GM12878 (cell line): ENCODE measurements around the gene TSSC4. TPM values are rescaled to one million over a fixed set of nuclear protein-coding genes. Genes with fewer than 3 reads are reported as not detected.

Experiments
- ATAC-seq: fragments of 200-7000 bp; cut with Tn5 transposase; 3 replicates; pipeline ENCODE4 v1.9.1; 2020; ENCODE audit warnings: mild to moderate bottlenecking, moderate library complexity
- BruUV-seq: library from RNA; stranded (reverse); fragments of 400-500 nt; replicated peaks from 2 replicates; lab custom pipeline; 2021; lab: Mats Ljungman, UMichigan
- CTCF ChIA-PET: fragments of 300-600 bp; sonication (Branson Sonifier 250); formaldehyde crosslinking; extraction: SDS; loops from one replicate; lab custom pipeline; 2021; ENCODE audit warnings: inconsistent platforms; lab: Yijun Ruan, JAX
- POLR2A ChIA-PET: fragments of 350-600 bp; formaldehyde crosslinking; extraction: SDS; loops from one replicate; lab custom pipeline; 2021; ENCODE audit warnings: inconsistent platforms; lab: Charles Lee
- RAD21 ChIA-PET: fragments of 300-600 bp; sonication (Branson Sonifier 250); formaldehyde crosslinking; loops from one replicate; lab custom pipeline; 2023; ENCODE audit warnings: antibody characterized with exemption; ENCODE audit not compliant: unreplicated experiment; lab: Charles Lee
- SMC1A ChIA-PET: fragments of 300-600 bp; sonication (Branson Sonifier 250); formaldehyde crosslinking; loops from one replicate; lab custom pipeline; 2023; ENCODE audit not compliant: unreplicated experiment, uncharacterized antibody; lab: Charles Lee
- DNase-seq: peaks from one replicate; pipeline ENCODE4 v3.0.0-alpha.2; 2011; ENCODE audit warnings: low read depth, low spot score
- FAIRE-seq: peaks from 3 replicates; lab custom pipeline; 2011; peaks lifted over from hg19 to GRCh38; lab: Jason Lieb, UNC
- H2AFZ ChIP-seq: 2 replicates; pipeline ENCODE4 v1.6.0; 2011; ENCODE audit warnings: low read depth, low read length, control low read depth; ENCODE audit not compliant: control insufficient read depth
- H3K27ac ChIP-seq: 2 replicates; pipeline ENCODE4 v1.5.1; 2011; ENCODE audit warnings: control low read depth; ENCODE audit not compliant: control insufficient read depth, insufficient read depth
- H3K27me3 ChIP-seq, 2 experiments: replicated peaks in 1 of 2; 2 replicates each; pipeline versions ENCODE4 v1.6.0 to v1.6.1; 2011; ENCODE audit warnings: low read length in 1 of 2; ENCODE audit not compliant: control insufficient read depth in 2 of 2, insufficient read depth in 2 of 2
- H3K36me3 ChIP-seq, 2 experiments: 2 replicates each; pipeline ENCODE4 v1.5.1; 2011; ENCODE audit warnings: low read length in 1 of 2; ENCODE audit not compliant: control insufficient read depth in 2 of 2, insufficient read depth in 2 of 2
- H3K4me1 ChIP-seq: 2 replicates; pipeline ENCODE4 v1.6.1; 2011; ENCODE audit warnings: mild to moderate bottlenecking, low read length, moderate library complexity, mixed read lengths; ENCODE audit not compliant: control insufficient read depth, insufficient read depth
- H3K4me2 ChIP-seq: 2 replicates; pipeline ENCODE4 v1.6.0; 2011; ENCODE audit warnings: control low read depth; ENCODE audit not compliant: control insufficient read depth, insufficient read depth
- H3K4me3 ChIP-seq: fragments of 200-600 bp; sonication (generic); 2 replicates; pipeline ENCODE4 v1.5.1; 2016
- H3K79me2 ChIP-seq: 2 replicates; pipeline ENCODE4 v1.6.0; 2011; ENCODE audit warnings: low read length; ENCODE audit not compliant: control insufficient read depth, insufficient read depth
- H3K9ac ChIP-seq: 2 replicates; pipeline ENCODE4 v1.8.0; 2011; ENCODE audit warnings: low read length, control low read depth, mixed read lengths; ENCODE audit not compliant: control insufficient read depth, insufficient read depth
- H3K9me3 ChIP-seq: replicated peaks from 3 replicates; pipeline ENCODE4 v1.5.1; 2011; ENCODE audit warnings: mild to moderate bottlenecking, low read length; ENCODE audit not compliant: control insufficient read depth, insufficient read depth
- H4K20me1 ChIP-seq: 2 replicates; pipeline ENCODE4 v1.6.0; 2011; ENCODE audit not compliant: control insufficient read depth, insufficient read depth
- ASH2L ChIP-seq: fragments of 300-600, 200-600 bp; sonication (generic); IDR thresholded peaks from 2 replicates; pipeline ENCODE4 v1.6.1; 2017; ENCODE audit warnings: low read depth, mild to moderate bottlenecking, borderline replicate concordance
- CBFB ChIP-seq: IDR thresholded peaks from 2 replicates; pipeline ENCODE4 v1.6.1; 2016; ENCODE audit warnings: antibody characterized with exemption, low read depth
- CHD4 ChIP-seq: fragments of 200-600 bp; sonication (generic); IDR thresholded peaks from 2 replicates; pipeline ENCODE4 v1.6.1; 2016; ENCODE audit warnings: mild to moderate bottlenecking
- CREM ChIP-seq: IDR thresholded peaks from 2 replicates; pipeline ENCODE4 v1.6.1; 2014; ENCODE audit warnings: antibody characterized with exemption, low read depth
- DPF2 ChIP-seq: fragments of 450-650 bp; IDR thresholded peaks from 2 replicates; pipeline ENCODE4 v1.6.1; 2017; ENCODE audit warnings: mild to moderate bottlenecking
- ESRRA ChIP-seq: IDR thresholded peaks from 2 replicates; pipeline ENCODE4 v1.6.1; 2012; ENCODE audit warnings: mild to moderate bottlenecking, low read length, improper control_type of control experiment
- EZH2 ChIP-seq: IDR thresholded peaks from 2 replicates; pipeline ENCODE4 v1.6.1; 2012; ENCODE audit warnings: low read depth, mild to moderate bottlenecking, control low read depth, inconsistent platforms, low read length, borderline replicate concordance; ENCODE audit not compliant: control insufficient read depth
- FOXK2 ChIP-seq: fragments of 450-650 bp; IDR thresholded peaks from 2 replicates; pipeline ENCODE4 v1.6.1; 2017; ENCODE audit warnings: mild to moderate bottlenecking, moderate library complexity
- HSF1 ChIP-seq: fragments of 150-350 bp; IDR thresholded peaks from 2 replicates; pipeline ENCODE4 v1.6.1; 2014; ENCODE audit warnings: mild to moderate bottlenecking, low read depth, low read length
- JUND ChIP-seq: IDR thresholded peaks from 2 replicates; pipeline ENCODE4 v1.6.1; 2012; ENCODE audit warnings: low read depth, mild to moderate bottlenecking, low read length, improper control_type of control experiment, moderate library complexity
- LARP7 ChIP-seq: fragments of 450-650 bp; IDR thresholded peaks from 2 replicates; pipeline ENCODE4 v1.6.1; 2017; ENCODE audit warnings: mild to moderate bottlenecking
- MEF2B ChIP-seq: fragments of 450-650 bp; IDR thresholded peaks from 2 replicates; pipeline ENCODE4 v1.6.1; 2018; ENCODE audit warnings: mild to moderate bottlenecking, moderate library complexity; ENCODE audit not compliant: partially characterized antibody, poor library complexity, severe bottlenecking
- MXI1 ChIP-seq: fragments of 150-350 bp; IDR thresholded peaks from 2 replicates; pipeline ENCODE4 v1.6.1; 2011; ENCODE audit warnings: low read depth, mild to moderate bottlenecking, inconsistent platforms, low read length, improper control_type of control experiment
- NFIC ChIP-seq: IDR thresholded peaks from 2 replicates; pipeline ENCODE4 v1.6.1; 2012; ENCODE audit warnings: low read depth, mild to moderate bottlenecking, inconsistent platforms, low read length, moderate library complexity
- NFXL1 ChIP-seq: fragments of 450-650 bp; IDR thresholded peaks from 2 replicates; pipeline ENCODE4 v1.6.1; 2017; ENCODE audit warnings: antibody characterized with exemption, mild to moderate bottlenecking, borderline replicate concordance
- PAX8 ChIP-seq: fragments of 450-650 bp; IDR thresholded peaks from 2 replicates; pipeline ENCODE4 v1.6.1; 2017; ENCODE audit warnings: mild to moderate bottlenecking, moderate library complexity
- RAD51 ChIP-seq: fragments of 450-650 bp; IDR thresholded peaks from 2 replicates; pipeline ENCODE4 v1.6.1; 2016; ENCODE audit warnings: moderate library complexity, mild to moderate bottlenecking, inconsistent platforms
- RUNX3 ChIP-seq: IDR thresholded peaks from 2 replicates; pipeline ENCODE4 v1.6.1; 2012; ENCODE audit warnings: low read length, inconsistent platforms
- ZNF217 ChIP-seq: fragments of 450-650 bp; IDR thresholded peaks from 2 replicates; pipeline ENCODE4 v1.6.1; 2017; ENCODE audit warnings: antibody characterized with exemption, mild to moderate bottlenecking
- WGBS: methylation state at CpG from one replicate; pipeline ENCODE4 v1.1.6; 2016; ENCODE audit warnings: low lambda C conversion rate; ENCODE audit not compliant: insufficient replicate concordance, insufficient coverage; ENCODE audit errors: missing lambda C conversion rate; 5-methylcytosine and 5-hydroxymethylcytosine counted together
- in situ Hi-C: fragments of 300-500 bp; cut with MboI; formaldehyde crosslinking; loops from 9 replicates; pipeline ENCODE4 v1.14.3; 2018; ENCODE audit warnings: mixed read lengths
- intact Hi-C: fragments of 100-400 bp; cut with micrococcal nuclease; formaldehyde crosslinking; loops from one replicate; pipeline ENCODE4 v1.14.2; 2022; ENCODE audit not compliant: unreplicated experiment
- polyA plus RNA-seq, 11 experiments: library from polyadenylated mRNA; depleted of rRNA in 4 of 11; unstranded in 6 of 11; stranded (reverse) in 5 of 11; fragments of >200 nt; fragmentation: Nextera tagmentation in 4 of 11; fragmentation: Illumina TruSeq in 1 of 11; extraction: Ambion mirVana in 4 of 11; extraction: Trizol in 1 of 11; gene quantifications; 1 replicate in 1 of 11; 2 replicates in 10 of 11; pipeline versions ENCODE4 v1.2.1 to v1.2.3, GENCODE V29; 2011 to 2016; ENCODE audit warnings: inconsistent platforms in 2 of 11, missing spikeins in 2 of 11, low read depth in 1 of 11
- total RNA-seq, 4 experiments: library from RNA; depleted of rRNA in 3 of 4; stranded (reverse); fragments of >200 nt in 3 of 4; fragmentation: Illumina TruSeq in 1 of 4; extraction: Trizol in 1 of 4; gene quantifications; 2 replicates each; pipeline versions ENCODE4 v1.2.1 to v1.2.3, GENCODE V29; 2013 to 2021

Gene TSSC4
- total and polyA plus RNA-seq, 10 of the 15 experiments (the other 5 are each of a cell fraction or from before 2014, with no cell fraction given) = 0.69 to 70.1 (median 25.7) TPM

GRCh38 chr11:2452321-2453012 is 51.9 kb downstream of the TSSC4 start:
- Histone ChIP-seq H3K36me3 (no peaks in the 10 kb centered on the region), H3K27me3 (no peaks in the 10 kb centered on the region), H4K20me1 (no peaks in the 10 kb centered on the region), H3K4me1 (no peaks in the 10 kb centered on the region), H3K9me3 (no peaks in the 10 kb centered on the region; the same call in 2 of the 3 replicates), H2AFZ (no peak overlapping the region), H3K79me2 (no peaks in the 10 kb centered on the region), H3K4me3 (no peak overlapping the region), H3K4me2 (no peak overlapping the region), H3K27ac (no peak overlapping the region), H3K9ac (no peak overlapping the region)
- intact Hi-C loops (no loop called here), in situ Hi-C loops (no loop called here)
- WGBS = 65% methylated on average over 19 of the region's 20 CpGs
- no peak for TF ChIP-seq ZNF217
- TF ChIP-seq MXI1 = no peak
- CTCF ChIA-PET = no interaction called here
- SMC1A ChIA-PET = no interaction called here
- FAIRE-seq (no peak), ATAC-seq (no peak), DNase-seq (no peak)
- RAD21 ChIA-PET = no interaction called here
- no TSS peak for BruUV-seq
- POLR2A ChIA-PET = no interaction called here

- in situ Hi-C loops (no loop called here), intact Hi-C loops (no loop called here)
- H3K4me1 ChIP-seq = no peaks in the 10 kb centered on the region
- H3K9me3 ChIP-seq = no peaks in the 10 kb centered on the region; the same call in 2 of the 3 replicates
- no peak for ATAC-seq
- RAD21 ChIA-PET = no interaction called here
- H3K79me2 ChIP-seq = no peaks in the 10 kb centered on the region
- no peak overlapping the region for H3K9ac ChIP-seq
- WGBS = 61% methylated on average over 5 of the region's 5 CpGs
- no peak overlapping the region for H3K4me3 ChIP-seq
- no TSS peak for BruUV-seq
- CTCF ChIA-PET = interaction anchor here (0.7 kb wide), 1 partner anchor 11 kb away, joined by 3 read pairs; no protein-coding TSS in a partner anchor
- SMC1A ChIA-PET = no interaction called here
- H2AFZ ChIP-seq = no peak overlapping the region
- no peak for FAIRE-seq
- H3K4me2 ChIP-seq = no peak overlapping the region
- POLR2A ChIA-PET = no interaction called here
- DNase-seq = no peak
- no peaks in the 10 kb centered on the region for H4K20me1 ChIP-seq
- H3K27me3 ChIP-seq = no peaks in the 10 kb centered on the region
- no peak overlapping the region for H3K27ac ChIP-seq
- no peaks in the 10 kb centered on the region for H3K36me3 ChIP-seq
- TF ChIP-seq HSF1 (no peak), DPF2 (no peak), RAD51 (no peak), PAX8 (no peak), CHD4 (no peak), ESRRA (no peak), NFXL1 (no peak), RUNX3 (no peak), EZH2 (no peak), NFIC (no peak), CREM (no peak), CBFB (no peak), LARP7 (no peak), ASH2L (no peak), FOXK2 (no peak), MEF2B (no peak), JUND (no peak)
Measured at GRCh38 chr11:2453436-2453835, 52.9 kb downstream of the TSSC4 start.
